Measurements from ENCODE around the gene MEIOB. TPM values are rescaled to one million over a fixed set of nuclear protein-coding genes. Genes with fewer than 3 reads are reported as not detected.

MEIOB gene
- total RNA-seq, 4 donors from 2014 or later, result 0.76 TPM; not detected in 3

DNA sequence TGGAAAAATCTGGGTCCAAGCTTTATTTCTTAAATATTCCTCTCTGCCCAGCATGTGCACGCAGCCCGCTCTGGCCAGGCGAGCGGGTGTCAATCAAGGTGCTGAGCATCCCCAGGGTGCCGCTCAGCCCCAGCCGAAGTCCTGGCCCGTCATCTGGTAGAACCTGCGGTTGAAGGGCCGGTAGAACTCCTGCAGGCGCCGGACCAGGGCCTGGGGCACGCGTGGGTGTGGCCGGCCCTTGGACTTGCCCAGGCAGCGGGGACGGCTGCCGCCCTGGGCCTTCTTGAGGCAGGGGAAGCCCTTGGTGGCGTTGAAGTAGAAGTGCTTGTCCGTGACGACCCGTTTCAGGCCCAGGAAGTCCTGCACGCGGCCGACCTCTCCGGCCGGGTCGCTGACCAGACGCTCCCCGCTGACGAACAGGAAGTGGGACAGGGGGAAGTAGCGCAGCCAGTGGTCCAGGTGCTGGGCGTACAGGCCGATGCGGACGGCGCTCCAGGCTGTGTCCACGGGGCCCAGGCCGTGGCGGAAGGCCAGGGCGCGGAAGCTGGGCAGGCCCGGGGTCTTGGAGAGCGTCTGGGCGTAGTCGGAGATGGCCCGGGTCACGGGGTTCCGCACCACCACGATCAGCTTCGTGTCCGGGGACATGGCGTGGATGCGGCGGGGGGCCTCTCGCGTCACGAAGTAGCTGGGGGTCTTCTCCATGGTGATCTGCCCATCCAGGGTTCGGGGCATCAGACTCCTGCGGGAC lies 39.7 kb upstream of the MEIOB start:
- Histone ChIP-seq H3K27ac (peak overlapping the region in 3 of 4 donors; percentile 30 to 88 (median 87)), H3K4me3 (no peak overlapping the region), H3K36me3 (peaks cover 0 to 6% (median 0%) of the 10 kb centered on the region in 3 donors), H3K9me3 (no peaks in the 10 kb centered on the region), H3K4me1 (peaks cover 14 to 80% (median 28%) of the 10 kb centered on the region in 3 donors), H3K27me3 (peaks cover 0 to 63% (median 0%) of the 10 kb centered on the region in 4 donors)
- 79 to 96% methylated on average over 6 to 22 of the region's 59 CpGs for WGBS, 2 donors
- intact Hi-C loops (cut with DNase I), result no loop called here
- no peak for DNase-seq
- TF ChIP-seq POLR2A (IDR thresholded peaks at IDR 0.05), result no peak
- TF ChIP-seq, protein P1, sequence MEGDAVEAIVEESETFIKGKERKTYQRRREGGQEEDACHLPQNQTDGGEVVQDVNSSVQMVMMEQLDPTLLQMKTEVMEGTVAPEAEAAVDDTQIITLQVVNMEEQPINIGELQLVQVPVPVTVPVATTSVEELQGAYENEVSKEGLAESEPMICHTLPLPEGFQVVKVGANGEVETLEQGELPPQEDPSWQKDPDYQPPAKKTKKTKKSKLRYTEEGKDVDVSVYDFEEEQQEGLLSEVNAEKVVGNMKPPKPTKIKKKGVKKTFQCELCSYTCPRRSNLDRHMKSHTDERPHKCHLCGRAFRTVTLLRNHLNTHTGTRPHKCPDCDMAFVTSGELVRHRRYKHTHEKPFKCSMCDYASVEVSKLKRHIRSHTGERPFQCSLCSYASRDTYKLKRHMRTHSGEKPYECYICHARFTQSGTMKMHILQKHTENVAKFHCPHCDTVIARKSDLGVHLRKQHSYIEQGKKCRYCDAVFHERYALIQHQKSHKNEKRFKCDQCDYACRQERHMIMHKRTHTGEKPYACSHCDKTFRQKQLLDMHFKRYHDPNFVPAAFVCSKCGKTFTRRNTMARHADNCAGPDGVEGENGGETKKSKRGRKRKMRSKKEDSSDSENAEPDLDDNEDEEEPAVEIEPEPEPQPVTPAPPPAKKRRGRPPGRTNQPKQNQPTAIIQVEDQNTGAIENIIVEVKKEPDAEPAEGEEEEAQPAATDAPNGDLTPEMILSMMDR (IDR thresholded peaks at IDR 0.05), result no peak

DNA sequence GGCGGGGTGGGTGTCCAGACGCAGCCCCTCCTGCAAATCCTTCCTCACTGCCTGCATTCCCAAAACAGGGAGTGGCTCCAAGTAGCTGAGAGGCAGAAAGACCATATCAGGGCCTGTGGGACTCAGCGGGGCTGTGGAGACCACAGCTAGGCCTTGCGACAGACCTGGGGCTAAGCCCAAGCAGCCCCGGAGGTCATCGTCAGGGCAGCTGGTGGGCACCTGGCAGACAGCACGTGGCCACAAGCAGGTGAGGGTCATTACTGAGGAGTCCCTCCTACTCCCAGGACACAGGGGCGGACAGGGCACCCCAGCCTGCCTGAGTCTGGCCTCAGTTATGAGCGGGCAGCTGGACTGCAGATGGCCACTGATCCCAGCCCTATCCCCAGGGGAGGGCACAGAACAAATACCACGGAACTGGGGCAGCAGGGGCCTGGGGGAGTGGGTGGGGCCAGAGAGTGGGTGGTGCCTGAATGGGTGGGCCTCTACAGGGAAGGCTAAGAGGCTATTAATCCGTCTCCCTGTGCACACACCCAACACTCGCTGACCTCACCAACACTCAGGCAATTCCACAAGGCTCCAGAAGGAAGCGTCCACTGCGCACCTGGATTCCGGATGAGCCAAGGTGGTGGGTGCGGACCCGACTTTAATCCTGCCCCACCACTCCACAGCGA lies 37.7 kb upstream of the MEIOB start:
- Histone ChIP-seq H3K36me3 (peaks cover 0 to 6% (median 0%) of the 10 kb centered on the region in 3 donors), H3K27ac (no peak overlapping the region), H3K4me1 (peaks cover 8 to 71% (median 15%) of the 10 kb centered on the region in 3 donors), H3K9me3 (no peaks in the 10 kb centered on the region), H3K27me3 (peaks cover 0 to 56% (median 0%) of the 10 kb centered on the region in 4 donors), H3K4me3 (no peak overlapping the region)
- TF ChIP-seq, protein P1 (IDR thresholded peaks at IDR 0.05), result no peak
- TF ChIP-seq POLR2A (IDR thresholded peaks at IDR 0.05), result no peak
- WGBS, 2 donors, result 90% methylated on average over 6 of the region's 18 CpGs; no CpG with 5 or more reads in 1 of the 2 donors
- no peak for DNase-seq
- intact Hi-C loops (cut with DNase I), result no loop called here

DNA sequence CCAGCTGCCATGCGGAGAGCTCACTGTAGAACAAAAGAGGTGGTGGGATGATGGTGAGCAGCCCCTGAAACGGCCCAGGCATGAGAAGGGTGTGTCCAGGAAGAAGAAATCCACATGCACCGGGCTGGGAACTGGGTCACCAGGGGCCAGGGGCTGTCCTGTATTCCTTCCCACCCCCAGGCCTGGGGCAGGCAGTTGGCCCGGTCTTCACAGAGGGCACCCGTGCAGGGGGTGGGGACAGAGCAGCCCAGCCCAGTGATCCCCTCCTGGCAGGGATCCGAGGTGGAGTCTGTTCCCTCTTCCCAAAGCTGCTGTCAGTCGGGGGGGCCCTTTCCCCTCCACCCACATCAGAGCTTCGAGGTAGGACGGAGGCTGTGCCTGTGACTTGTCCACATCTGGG lies 37.0 kb upstream of the MEIOB start:
- H3K9me3 ChIP-seq, result no peaks in the 10 kb centered on the region
- no peak overlapping the region for H3K27ac ChIP-seq
- intact Hi-C loops (cut with DNase I), result no loop called here
- H3K4me1 ChIP-seq, result peaks cover 5 to 64% (median 12%) of the 10 kb centered on the region in 3 donors
- peaks cover 0 to 52% (median 0%) of the 10 kb centered on the region in 4 donors for H3K27me3 ChIP-seq
- DNase-seq, result no peak
- 43 to 51% methylated on average over 4 to 6 of the region's 9 CpGs for WGBS, 2 donors
- H3K36me3 ChIP-seq, result peaks cover 0 to 6% (median 0%) of the 10 kb centered on the region in 3 donors
- H3K4me3 ChIP-seq, result no peak overlapping the region
- TF ChIP-seq, protein P1 (IDR thresholded peaks at IDR 0.05), result no peak
- TF ChIP-seq POLR2A (IDR thresholded peaks at IDR 0.05), result no peak

DNA sequence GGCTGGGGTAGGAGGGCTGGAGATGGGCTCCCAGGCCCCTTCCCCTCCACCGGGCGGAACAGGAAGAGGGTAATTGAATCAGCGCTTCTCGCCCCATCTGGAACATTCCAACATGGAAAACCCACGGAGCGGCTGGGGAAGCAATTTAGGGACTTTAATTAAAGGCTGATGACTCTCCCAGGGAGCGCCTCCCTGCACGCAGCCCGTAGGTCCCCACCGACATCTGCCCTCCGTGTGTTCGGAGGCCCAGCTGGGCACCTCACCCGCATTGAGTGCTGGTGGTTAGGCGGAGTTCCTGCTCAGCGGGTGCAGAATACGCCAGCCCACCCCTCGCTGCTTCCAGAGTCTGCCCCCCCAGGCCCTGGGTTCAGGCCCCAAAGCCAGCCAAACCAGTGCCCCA lies 36.2 kb upstream of the MEIOB start:
- H3K36me3 ChIP-seq, result peaks cover 0 to 6% (median 0%) of the 10 kb centered on the region in 3 donors

More for the DNA sequence above, 36.2 kb upstream of the MEIOB start:
- TF ChIP-seq, protein P1 (IDR thresholded peaks at IDR 0.05), result no peak
- TF ChIP-seq POLR2A (IDR thresholded peaks at IDR 0.05), result no peak
- Histone ChIP-seq H3K9me3 (no peaks in the 10 kb centered on the region), H3K27ac (no peak overlapping the region), H3K4me1 (peaks cover 0 to 56% (median 6%) of the 10 kb centered on the region in 3 donors), H3K27me3 (peaks cover 0 to 49% (median 0%) of the 10 kb centered on the region in 4 donors), H3K4me3 (no peak overlapping the region)
- no peak for DNase-seq
- WGBS, 2 donors, result 51 to 88% methylated on average over 6 to 8 of the region's 17 CpGs
- intact Hi-C loops (cut with DNase I), result no loop called here

All from esophagus squamous epithelium (tissue), 5 donors.